ENCODE data around the gene FHIT. TPM values are rescaled to one million over a fixed set of nuclear protein-coding genes. Genes with fewer than 3 reads are reported as not detected.

The FHIT gene
- total and polyA plus RNA-seq, 8 donors = 1.8 to 10.6 (median 7.1) TPM

DNA sequence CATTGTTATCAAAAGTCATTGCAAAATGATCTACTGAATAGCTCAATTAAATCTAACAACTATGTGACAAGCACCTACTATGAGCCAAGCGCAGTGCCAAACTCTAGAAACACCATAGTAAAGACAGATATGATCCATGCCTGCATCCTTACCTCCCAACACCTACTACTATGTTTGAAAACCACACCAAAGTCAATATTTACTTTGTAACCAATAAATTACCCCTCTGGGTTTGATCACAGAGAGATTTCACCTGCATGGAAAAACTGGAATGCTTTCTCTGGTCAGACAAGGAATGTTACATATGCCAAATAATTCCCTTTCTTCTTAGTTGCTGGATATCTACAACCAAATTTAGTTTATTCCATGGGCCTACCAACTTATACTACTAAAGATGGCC is 422.2 kb downstream of the FHIT start:
- no peaks in the 10 kb centered on the region for H3K27me3 ChIP-seq
- H3K4me1 ChIP-seq = no peaks in the 10 kb centered on the region
- H3K36me3 ChIP-seq = no peaks in the 10 kb centered on the region
- DNase-seq = no peak
- 87 to 94% (median 91%) methylated on average over 1 of the region's 1 CpG for WGBS, 5 donors
- TF ChIP-seq POLR2A (IDR thresholded peaks at IDR 0.05) (no peak), EP300 (IDR thresholded peaks at IDR 0.05) (no peak), POLR2AphosphoS5 (IDR thresholded peaks at IDR 0.05) (no peak)
- TF ChIP-seq, protein P1, sequence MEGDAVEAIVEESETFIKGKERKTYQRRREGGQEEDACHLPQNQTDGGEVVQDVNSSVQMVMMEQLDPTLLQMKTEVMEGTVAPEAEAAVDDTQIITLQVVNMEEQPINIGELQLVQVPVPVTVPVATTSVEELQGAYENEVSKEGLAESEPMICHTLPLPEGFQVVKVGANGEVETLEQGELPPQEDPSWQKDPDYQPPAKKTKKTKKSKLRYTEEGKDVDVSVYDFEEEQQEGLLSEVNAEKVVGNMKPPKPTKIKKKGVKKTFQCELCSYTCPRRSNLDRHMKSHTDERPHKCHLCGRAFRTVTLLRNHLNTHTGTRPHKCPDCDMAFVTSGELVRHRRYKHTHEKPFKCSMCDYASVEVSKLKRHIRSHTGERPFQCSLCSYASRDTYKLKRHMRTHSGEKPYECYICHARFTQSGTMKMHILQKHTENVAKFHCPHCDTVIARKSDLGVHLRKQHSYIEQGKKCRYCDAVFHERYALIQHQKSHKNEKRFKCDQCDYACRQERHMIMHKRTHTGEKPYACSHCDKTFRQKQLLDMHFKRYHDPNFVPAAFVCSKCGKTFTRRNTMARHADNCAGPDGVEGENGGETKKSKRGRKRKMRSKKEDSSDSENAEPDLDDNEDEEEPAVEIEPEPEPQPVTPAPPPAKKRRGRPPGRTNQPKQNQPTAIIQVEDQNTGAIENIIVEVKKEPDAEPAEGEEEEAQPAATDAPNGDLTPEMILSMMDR (IDR thresholded peaks at IDR 0.05) = no peak
- intact Hi-C loops (cut with DNase I; ENCODE audit: low total_unique reads) = no loop called here
- H3K4me3 ChIP-seq = no peak overlapping the region
- peaks cover 0 to 8% (median 3%) of the 10 kb centered on the region in 4 donors for H3K9me3 ChIP-seq
- H3K27ac ChIP-seq = no peak overlapping the region

DNA sequence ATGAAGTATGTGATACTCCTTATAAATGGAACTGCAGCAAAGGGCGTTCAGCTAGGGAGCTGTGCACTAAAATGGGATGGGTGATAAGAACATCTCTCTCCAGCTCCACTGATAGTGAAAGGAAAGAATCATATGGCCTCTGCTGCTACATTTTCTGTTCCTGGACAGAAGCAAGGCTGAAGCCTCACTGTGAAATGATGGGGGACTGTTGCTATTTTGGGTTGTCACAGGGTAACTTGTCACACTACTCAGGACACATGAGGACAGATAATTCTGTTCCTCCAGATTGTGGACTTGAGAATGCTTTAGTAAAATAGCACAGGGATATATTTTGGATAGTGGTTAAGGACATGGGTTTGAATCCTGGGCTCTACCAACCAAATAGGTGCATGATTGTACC is 423.6 kb downstream of the FHIT start:
- DNase-seq = no peak
- WGBS, 5 donors = 82 to 86% (median 85%) methylated on average over 1 of the region's 1 CpG
- Histone ChIP-seq H3K4me3 (no peak overlapping the region), H3K9me3 (peaks cover 0 to 8% (median 3%) of the 10 kb centered on the region in 4 donors), H3K27me3 (no peaks in the 10 kb centered on the region), H3K4me1 (no peaks in the 10 kb centered on the region), H3K36me3 (no peaks in the 10 kb centered on the region), H3K27ac (no peak overlapping the region)
- no peak for TF ChIP-seq EP300 (IDR thresholded peaks at IDR 0.05)
- no peak for TF ChIP-seq POLR2A (IDR thresholded peaks at IDR 0.05)
- TF ChIP-seq POLR2AphosphoS5 (IDR thresholded peaks at IDR 0.05) = no peak
- TF ChIP-seq, protein P1 (IDR thresholded peaks at IDR 0.05) = no peak
- intact Hi-C loops (cut with DNase I; ENCODE audit: low total_unique reads) = no loop called here

GRCh38 chr3:60826511-60826910 is 424.7 kb downstream of the FHIT start:
- H3K27me3 ChIP-seq = no peaks in the 10 kb centered on the region
- no peaks in the 10 kb centered on the region for H3K4me1 ChIP-seq
- H3K9me3 ChIP-seq = peaks cover 0 to 8% (median 3%) of the 10 kb centered on the region in 4 donors
- H3K27ac ChIP-seq = no peak overlapping the region
- WGBS, 5 donors = 91 to 97% (median 94%) methylated on average over 6 of the region's 6 CpGs
- no peak for DNase-seq
- H3K36me3 ChIP-seq = no peaks in the 10 kb centered on the region
- no peak for TF ChIP-seq POLR2A (IDR thresholded peaks at IDR 0.05)
- TF ChIP-seq POLR2AphosphoS5 (IDR thresholded peaks at IDR 0.05) = no peak
- TF ChIP-seq EP300 (IDR thresholded peaks at IDR 0.05) = no peak
- TF ChIP-seq, protein P1 (IDR thresholded peaks at IDR 0.05) = no peak
- intact Hi-C loops (cut with DNase I; ENCODE audit: low total_unique reads) = no loop called here
- H3K4me3 ChIP-seq = no peak overlapping the region

DNA sequence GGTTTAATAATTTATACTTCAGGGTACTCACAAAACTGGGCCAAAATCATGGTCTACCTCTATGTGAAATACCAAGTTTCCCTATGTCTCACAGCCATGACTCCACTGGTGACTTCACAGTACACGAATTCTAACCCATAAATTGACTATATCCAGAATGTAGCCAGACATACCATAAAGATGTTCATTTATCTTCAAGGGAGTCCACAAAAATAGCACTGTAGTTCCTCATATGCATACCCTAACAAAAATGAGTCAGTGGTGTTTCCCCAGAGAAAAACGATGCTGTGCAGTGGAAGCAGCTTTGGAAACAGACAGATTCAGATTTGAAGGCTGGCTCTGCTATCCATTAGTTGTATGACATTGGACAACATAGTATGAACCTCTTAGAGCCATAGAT is 438.8 kb downstream of the FHIT start:
- Histone ChIP-seq H3K9me3 (no peaks in the 10 kb centered on the region), H3K27me3 (no peaks in the 10 kb centered on the region), H3K36me3 (no peaks in the 10 kb centered on the region), H3K4me1 (no peaks in the 10 kb centered on the region), H3K4me3 (no peak overlapping the region), H3K27ac (no peak overlapping the region)
- WGBS, 5 donors = 75 to 85% (median 77%) methylated on average over 2 of the region's 2 CpGs
- TF ChIP-seq POLR2A (IDR thresholded peaks at IDR 0.05) (no peak), POLR2AphosphoS5 (IDR thresholded peaks at IDR 0.05) (no peak), EP300 (IDR thresholded peaks at IDR 0.05) (no peak)
- TF ChIP-seq, protein P1 (IDR thresholded peaks at IDR 0.05) = no peak
- DNase-seq = no peak
- intact Hi-C loops (cut with DNase I; ENCODE audit: low total_unique reads) = no loop called here
